SK-N-DZ (cell line): ENCODE data around the gene PPIF.

ENCODE experiments used
- DNase-seq: peaks from one replicate; pipeline ENCODE4 v3.0.0-alpha.2; 2015; ENCODE audit warnings: low spot score

The PPIF gene

DNA sequence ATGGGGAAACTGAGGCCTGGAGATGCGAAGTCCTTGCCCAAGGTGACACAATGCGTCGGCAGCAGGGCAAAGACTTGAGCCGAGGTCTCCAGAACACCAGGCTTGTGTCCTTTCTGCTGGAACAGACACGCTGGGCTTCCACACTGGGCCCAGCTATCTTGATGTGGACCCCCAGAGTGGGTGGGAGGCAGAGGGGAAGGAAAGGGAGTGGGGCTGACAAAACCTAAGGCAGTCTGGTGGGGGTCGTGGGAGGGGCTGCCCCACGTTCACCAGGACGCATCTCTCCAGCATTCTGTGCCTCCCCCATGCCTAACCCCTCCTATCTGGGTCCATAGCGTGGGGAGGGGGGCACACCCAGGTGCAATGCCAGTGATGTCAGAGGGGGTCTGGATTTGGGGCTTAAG, 38.1 kb downstream of the PPIF start:
- DNase-seq: no peak

DNA sequence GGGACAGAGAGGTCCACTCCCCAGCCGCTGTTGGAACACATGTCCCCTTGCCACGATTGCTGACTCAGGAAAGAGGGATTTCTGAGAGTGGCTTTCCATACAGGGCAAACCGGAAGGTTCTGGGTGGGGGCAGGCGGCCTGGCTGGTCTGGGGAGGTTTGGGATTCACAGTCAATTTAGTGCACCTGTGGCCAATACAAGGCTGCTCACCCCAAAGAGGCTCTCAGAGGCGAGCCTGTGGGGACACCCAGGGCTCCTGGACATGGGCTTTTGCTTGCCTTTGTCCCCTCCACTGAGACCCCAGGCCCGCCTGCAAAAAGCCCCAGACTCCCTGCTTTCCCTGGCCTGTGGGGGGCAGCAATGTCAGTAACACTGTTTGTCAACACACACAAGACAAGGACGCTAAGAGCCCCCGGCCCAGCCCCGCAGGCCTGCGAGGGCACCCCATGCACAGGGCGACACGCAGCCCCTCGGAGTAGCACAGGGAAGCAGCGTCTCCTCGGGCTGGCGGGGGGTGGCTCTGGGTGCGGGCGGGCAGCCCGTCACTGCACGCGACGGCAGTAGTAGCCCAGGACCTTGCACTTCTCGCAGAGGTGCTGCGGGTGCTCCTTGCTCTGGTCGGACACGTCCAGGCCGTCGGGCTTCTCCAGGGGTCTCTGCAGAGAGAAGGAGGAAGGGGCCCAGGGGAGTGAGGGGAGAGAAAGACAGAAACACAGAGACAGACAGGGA, 38.7 kb downstream of the PPIF start:
- DNase-seq: peak; percentile 39

DNA sequence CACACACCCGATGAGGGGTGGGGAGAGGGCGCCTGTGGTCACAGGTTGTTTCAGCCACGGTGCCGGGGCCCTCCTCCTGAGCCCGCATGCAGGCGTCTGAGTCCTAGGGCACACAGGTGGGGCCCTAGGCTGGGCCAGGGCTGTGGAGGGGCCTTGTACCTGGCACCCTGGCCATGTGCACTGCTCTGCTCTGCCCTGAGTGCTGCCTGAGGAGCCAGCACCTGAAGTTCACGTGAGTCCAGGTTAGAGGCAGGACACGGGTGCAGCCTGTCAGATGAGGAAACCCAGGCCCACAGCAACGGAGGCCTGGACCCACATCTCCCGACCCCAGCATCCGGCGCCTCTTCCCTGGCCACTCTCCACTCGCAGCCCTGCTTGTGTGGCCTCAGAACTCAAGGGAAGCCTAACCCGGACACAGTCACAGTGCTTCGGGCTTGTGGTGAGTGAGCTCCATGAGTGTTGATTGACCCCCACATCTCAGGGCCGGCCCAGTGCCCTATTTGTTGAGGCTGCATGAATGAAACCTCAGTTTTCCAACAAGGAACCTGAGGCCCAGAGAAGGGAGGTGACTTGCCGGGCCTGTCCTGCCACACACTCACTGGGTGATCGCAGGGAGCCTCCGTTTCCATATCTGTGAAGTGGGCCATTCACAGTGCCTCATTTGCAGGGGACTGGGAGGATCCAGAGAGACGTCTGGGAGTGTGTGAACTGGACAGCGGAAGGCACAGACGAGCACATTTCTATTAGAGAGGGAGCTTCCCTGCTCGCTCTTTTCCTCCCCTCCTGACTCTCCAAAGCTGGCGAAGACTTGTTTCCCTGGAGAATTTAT, 39.6 kb downstream of the PPIF start:
- DNase-seq: no peak

DNA sequence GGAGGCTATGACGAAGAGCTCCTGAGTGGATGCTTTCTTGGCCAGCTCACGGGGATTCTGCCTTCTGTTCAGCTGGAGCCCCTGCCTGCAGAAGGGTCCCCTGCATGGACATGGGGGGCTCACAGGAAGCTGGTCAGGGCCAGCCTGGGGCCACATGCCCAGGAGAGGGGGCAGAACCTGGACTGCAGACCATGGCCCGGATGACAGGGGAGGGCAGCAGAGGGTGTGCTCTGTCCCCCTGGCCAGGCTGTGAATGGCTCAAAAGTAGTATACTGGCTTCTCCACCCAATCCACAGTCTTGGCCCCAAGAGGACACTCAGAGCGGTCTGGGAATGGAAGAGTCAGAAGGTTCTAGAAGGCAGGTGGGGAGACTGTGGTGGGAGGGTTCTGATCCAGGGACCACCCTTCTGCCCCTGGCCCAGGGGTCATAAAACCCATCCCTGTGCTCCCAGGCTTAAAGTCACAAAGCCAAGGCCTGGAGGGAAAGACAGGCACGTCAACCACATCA, 40.3 kb downstream of the PPIF start:
- DNase-seq: no peak

DNA sequence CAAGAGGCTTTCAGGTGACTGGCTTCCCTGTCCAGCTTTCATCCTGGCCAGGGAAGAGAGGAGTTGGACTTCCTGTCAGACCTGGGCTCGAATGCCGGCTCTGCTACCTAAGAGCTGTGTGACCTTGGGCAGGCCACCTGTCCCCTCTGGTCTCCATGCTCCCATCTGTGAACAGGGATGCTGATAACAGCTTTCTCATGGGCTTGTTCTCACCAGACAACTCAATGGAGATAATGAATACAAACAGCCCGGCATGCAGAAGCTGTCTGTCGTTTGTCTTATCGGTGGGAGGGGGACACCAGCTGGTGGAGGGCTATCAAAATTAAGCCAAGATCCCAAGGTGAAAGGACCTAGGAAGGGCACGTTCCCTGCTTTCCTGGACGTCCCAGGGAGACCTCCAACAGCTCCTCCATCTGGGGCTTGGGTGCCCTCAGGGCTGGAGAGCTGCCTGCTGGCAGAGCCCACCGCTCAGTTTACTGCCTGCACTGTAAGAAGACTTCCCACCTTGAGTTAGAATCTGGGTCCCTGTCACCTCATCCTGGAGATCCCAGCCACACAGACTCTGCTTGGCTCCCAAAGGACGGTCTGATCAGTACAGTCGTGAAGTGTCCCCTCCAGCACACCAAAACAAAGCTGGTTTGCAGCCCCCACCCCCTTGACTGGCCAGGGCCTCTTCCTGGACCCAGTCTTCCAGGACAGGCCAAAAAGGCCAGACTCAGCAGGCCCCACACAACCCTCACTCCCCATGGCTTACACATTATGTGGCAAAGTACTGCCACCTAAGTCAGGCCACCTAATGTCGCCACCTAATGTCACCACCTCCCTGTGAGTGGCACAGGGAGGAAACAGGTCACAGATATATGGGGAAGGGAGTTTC, 40.9 kb downstream of the PPIF start:
- no peak for DNase-seq

DNA sequence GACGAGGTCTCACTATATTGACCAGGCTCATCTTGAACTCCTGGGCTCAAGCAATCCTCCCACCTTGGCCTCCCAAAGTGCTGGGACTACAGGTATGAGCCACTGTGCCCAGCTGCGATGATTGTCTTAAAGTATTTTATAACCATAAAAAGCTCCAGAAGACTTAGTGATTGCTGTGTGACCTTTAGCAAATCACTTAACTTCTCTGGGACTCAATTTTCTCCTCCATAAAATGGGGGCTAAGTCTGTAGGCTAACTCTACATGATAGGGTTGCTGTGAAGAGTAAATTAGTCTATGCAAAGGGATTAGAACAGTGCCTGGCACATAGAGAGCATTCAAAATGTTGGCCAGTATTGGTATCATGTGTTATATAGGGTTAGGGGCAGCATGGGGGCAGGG, 42.8 kb downstream of the PPIF start:
- no peak for DNase-seq

DNA sequence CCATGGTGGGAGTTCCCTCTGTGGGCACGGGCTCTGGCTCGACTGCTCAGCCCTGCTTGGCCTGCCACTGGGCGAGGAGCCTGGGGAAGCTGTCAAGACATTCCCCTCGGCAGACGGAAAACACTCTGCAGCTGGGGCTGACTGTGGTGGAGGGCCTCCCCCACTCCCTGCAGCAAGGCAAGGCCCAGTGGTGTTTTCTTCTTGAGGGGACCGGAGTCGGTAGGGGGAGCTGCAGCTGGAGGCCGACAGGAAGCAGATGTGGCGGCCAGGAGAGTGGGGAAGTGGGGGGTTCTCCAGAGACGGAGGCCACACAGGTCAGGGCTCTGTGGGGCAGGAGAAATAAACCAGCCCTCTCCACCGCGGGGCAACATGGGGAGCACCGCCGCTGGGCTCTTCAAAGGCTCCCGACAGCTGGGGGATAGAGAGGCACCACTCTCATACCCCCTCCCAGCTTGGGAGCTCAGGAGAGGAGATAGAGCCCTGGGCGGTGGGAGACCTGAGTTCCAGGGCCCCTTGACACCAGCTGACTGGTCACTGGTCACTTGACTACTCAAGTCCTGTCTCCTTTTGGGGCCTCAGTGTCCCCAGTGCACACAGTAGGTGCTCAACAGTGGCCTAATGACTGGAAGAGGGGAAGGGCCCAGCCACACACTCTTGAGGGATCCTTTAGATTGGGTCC, 43.4 kb downstream of the PPIF start:
- DNase-seq: no peak

DNA sequence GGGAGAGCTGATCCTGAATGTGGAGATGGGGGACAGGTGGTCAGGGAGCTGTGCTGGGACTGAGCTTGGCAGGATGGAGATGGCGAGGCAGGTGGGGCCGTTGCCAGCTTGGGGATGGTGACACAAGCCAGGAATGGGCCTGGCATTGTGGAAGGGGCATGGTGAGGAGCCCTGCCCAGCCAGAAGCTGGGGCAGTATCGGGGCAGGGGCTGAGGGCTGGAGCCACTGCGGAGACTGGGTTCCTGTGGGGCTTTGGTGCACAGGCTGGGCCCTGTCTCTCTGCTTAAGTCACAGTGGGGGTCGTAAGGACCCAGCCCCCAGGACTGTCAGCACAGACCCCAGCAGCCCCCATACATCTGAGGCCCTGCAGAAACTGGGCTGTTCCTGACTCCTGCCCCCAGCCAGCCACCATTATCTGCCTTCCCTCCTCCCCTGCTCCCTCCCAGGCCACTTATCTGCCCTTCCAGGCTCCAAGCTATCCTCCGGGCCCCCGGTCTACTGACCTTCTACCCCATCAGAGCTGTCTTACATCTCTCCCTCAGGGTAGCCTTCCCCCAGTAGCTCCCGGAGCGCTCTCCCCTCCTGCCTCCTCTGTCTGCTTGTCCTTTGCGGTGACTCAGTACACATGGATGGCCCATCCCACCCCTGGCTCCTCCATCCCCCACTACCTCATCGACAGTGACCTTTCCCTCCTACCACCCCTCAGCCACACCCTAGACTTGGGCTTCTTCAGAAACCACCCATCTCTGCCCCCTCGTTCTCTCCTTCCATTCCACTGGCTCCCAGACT, 44.2 kb downstream of the PPIF start:
- no peak for DNase-seq

DNA sequence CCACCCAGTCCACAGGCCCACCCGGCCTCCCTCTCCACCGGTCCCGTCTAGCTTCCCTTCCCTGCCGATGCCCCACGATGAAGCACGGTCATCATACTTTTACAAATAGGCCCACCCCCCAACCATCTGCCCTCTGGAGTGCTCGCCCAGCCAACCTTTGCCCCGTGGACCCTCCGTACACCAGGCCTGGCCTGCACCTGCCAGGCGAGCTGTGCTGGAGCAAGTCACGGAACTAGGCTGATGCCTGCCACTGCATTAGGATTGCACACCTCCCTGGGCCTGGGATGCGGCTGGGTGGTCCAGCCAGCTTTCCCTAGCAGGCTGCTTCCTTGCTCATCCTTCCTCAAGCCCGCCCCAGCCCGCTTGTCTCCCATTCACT, 44.7 kb downstream of the PPIF start:
- DNase-seq: no peak

DNA sequence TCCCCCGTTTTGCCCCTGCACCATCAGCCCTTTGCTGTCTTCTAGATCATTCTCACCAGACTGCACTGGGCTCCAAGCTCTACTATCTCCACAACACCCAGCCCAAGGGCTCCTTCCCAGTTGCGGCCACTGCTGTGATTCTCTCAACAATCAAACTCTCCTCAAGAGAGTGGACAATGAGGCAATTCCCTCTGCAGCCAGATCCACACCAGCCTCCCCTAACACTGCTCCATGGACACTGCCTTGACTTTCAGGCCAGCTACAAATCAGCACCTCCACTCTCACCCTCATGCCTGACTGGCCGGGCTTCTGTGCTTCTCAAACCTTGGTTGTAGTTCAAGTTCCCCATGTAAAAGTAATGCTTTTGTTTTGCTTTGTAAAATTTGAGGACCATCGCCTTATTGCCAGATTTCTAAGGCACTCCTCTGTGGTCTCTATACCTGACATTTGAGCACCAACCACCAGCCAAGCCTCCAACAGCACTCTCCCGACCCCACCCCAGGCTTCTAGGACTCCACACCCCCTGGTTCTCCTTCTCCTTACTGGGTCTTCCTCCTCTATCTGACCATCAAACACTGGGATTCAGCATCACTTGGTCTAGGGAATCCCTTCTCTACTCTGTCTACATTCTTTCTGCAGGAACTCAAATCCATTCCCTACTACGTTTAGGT, 45.4 kb downstream of the PPIF start:
- DNase-seq: no peak

DNA sequence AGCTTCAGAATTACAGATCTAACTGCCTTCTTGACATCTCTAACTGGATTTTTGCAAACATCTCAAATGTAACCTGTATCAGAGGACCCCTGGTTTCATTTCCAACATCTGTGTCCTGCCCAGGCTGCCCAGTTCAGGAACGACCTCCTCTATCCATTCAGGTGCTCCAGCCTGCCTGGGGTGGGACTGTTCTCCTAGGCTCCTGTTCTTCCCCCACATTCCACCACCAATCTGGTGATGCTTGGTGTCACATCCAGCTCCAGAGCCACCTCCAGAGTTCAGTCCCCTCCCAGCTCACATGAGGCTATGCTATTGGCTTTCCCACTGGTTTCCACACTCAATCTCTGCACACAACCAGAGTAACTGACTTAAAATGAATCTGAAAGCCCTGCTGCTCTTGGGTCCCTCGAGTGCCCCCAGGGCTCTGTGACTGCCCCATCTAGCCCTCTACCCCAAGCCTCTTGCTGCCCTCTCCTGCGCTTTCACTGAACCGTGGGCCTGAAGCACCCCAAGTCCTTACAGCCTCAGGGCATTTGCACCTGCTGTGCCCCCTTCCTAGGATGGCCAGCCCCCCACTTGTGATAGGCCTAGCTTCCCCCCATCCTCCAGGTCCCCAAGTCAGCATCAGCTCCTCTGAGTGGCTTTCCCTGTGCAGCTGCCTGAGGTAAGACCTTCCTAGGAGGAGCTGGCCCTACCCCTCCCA, 46.1 kb downstream of the PPIF start:
- no peak for DNase-seq

DNA sequence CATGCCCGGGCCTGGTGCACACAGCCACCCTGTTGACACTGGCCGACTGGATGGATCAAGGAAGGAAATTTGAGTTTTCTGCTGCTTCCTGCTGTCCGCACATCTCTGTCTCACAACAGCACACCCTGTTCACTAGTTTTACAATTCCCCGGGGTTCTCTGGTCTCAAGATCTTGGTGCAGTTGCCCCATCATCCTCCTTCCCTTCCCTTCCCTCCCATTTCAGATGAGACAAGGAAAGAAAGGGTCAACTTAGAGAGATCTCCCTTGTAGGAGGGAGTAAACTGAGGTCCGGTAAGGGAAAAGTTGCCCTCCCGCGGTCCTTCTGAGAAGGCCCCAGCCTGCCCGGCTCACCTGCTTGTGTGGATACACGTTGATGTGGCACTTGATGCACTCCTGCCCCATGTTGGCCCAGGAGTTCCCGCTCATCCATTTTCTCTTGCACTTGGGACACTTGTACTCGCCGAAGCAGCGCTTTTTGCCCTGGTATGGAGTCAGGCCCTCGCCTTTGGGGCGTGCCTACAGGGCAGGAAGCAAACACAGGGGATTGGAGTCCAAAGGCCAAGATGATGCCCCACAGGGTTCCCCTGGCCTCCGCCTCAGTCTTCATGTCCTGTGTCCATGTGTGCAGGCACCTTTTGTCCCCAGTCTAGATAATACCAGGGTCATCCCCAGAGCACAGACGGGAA, 46.8 kb downstream of the PPIF start:
- DNase-seq: no peak

DNA sequence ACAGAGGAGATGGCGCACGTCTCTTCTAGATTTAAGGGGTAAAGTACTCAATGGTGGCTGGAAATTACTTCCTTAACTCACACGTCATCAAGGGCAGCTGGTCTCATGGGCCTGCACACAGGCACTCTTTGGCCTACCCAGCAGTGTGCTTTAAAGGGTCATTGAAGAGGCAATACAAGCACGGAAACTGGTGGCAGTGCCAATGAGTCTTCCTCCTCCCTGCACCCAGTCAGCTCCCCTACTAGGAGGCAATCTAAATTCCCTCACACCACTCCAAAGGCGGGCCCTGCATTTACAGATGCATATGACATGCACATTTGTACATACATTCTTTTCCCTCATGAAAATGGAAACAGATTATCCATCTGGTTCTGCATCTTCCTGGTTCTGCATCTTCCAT, 47.4 kb downstream of the PPIF start:
- DNase-seq: no peak

DNA sequence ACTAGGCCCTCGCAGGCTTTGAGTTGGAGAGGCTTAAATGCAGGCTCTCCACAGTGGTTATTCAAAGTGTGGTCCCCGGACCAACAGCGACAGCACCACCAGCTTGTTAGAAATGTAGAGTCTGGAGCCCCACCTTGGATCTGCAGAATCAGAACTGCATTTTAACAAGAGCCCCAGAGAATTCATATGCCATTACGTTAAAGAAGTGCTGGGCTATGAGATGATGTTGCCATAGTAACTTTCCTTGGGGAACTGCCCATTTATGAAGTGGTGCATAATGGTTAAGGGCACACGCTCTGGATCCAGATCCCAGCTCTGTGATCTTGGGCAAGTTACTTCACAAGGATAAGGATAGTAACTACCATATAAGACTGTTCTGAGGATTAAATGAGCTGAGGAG, 49.3 kb downstream of the PPIF start:
- no peak for DNase-seq

DNA sequence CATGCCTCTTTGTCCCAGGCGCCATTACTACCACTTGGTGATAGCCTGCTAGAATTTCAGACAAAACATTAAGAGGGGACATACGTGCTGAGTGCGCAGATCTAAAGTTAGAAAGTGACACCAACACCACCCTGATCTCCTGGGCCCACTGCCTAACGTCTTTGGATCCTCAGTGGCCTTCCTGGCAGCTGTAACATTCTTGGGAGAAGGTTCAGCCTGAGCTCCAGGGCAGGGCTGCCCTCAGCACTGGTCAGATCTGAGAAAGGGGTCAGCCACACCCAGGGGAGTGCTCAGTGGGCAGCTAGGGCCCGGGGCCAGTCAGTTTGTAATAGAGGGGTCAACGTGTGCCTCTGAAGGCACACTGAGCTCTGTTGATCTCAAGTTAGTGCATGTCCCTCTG, 49.8 kb downstream of the PPIF start:
- no peak for DNase-seq

DNA sequence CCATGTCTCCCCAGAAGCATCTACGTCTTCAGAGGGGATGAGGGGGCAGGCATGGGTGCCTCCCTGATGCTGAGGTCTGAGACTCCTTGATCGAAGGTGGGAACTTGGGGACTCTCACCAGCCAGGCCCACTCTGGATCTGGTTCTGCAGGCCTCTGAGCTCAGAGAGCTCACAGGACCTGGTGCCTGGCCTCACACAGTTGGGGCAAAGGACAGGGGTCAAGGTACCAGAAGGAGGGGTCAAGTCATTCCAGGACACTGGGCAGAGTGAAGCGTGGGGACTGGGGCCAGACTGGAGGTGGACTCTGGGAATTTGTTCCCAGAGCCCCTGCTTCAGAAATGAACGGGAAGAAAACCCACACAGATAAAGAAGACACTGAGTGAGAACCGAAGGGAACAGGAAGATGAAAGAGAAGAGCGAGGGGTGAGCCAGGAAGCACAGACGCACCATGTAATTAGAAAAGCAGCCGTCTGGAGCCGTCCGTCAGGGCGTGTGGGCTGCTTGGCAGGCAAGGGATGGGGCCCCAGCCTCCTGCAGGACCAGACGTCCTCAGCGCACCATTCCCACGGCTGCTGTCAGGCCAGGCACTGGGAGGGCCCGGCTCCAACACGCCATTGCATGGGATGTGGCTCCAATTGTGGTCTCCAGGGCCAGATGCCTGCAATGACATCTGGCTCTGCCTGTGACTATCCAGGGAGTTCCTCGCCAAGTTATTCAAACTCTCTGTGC, 50.5 kb downstream of the PPIF start:
- DNase-seq: peak; percentile 66

DNA sequence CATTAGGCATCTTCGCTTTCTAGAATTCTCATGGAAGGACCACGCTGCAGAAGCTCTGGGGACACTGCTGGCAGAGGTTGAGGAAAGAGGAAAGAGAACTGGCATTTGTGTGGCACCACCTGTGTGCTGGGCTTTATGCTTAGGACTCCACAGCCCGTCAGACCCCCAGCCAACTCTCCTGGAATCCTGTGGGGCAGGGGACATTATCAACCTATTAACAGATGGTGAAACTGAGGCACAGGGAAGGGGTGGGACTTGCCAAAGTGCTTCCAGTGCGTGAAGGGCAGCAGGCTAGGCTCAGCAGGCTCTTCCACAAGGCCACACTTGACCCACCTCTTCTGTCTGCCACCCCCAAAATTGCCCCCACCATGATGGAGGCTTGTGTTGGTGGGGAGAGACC, 51.4 kb downstream of the PPIF start:
- no peak for DNase-seq

DNA sequence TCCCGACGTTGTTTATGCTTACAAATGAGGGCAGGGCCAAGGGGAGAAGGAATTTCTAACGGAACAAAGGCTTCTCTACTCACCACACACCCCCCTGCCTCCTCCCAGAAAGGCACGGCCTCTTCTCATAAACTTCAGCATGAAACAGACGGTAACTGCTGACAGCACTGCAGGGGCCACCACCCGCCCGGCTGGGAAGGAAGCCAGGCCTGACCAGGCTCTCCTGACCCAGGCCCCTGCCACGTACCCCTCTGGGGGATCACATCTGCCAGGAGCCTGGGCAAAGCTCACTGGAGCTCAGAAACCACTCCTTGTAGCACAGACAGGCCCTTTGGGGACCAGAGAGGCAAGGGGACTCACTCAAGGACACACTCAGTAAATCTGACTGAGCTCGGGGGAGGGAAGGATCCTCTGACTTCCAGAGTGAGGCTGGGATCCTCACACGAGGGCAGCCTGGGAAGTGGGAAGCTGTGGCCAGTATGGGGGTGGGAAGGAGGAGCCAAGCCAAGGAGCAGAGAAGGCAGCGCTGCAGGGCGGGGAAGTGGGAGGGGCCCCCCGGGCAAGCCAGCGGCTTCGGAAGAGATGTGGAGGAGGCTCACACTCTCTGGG, 52.1 kb downstream of the PPIF start:
- peak; percentile 48 for DNase-seq
